H1 (cell line): ENCODE measurements around the gene LPP. TPM values are rescaled to one million over a fixed set of nuclear protein-coding genes. Genes with fewer than 3 reads are reported as not detected.

Experiments used
- CTCF ChIA-PET: fragments of 300-600 bp; sonication (Branson Sonifier 250); formaldehyde crosslinking; loops from one replicate; lab custom pipeline; 2021; ENCODE audit not compliant: partially characterized antibody; lab: Charles Lee
- POLR2A ChIA-PET: fragments of 300-600 bp; sonication (Branson Sonifier 250); formaldehyde crosslinking; loops from one replicate; lab custom pipeline; 2021; ENCODE audit warnings: inconsistent platforms; ENCODE audit not compliant: partially characterized antibody; lab: Charles Lee
- DNase-seq, 2 experiments: peaks; one replicate each; pipeline versions ENCODE4 v3.0.0 to v3.0.0-alpha.2; 2010 to 2022; ENCODE audit warnings: low spot score in 2 of 2, low read depth in 1 of 2, mixed read lengths in 1 of 2
- FAIRE-seq: peaks from 2 replicates; lab custom pipeline; 2011; peaks lifted over from hg19 to GRCh38; lab: Jason Lieb, UNC
- H2AFZ ChIP-seq: 2 replicates; pipeline ENCODE4 v1.8.1; 2012; ENCODE audit warnings: low read length, inconsistent platforms
- H2AK5ac ChIP-seq: 2 replicates; pipeline ENCODE4 v1.6.1; 2013; ENCODE audit warnings: low read depth, low read length
- H2BK120ac ChIP-seq: replicated peaks from 2 replicates; pipeline ENCODE3; 2013; ENCODE audit warnings: low read depth, low read length, inconsistent platforms
- H2BK12ac ChIP-seq: 2 replicates; pipeline ENCODE4 v1.6.1; 2013; ENCODE audit warnings: low read depth, low read length
- H2BK15ac ChIP-seq: 2 replicates; pipeline ENCODE4 v1.6.1; 2013; ENCODE audit warnings: low read length
- H2BK20ac ChIP-seq: 2 replicates; pipeline ENCODE4 v1.6.1; 2013; ENCODE audit warnings: low read length
- H2BK5ac ChIP-seq: 2 replicates; pipeline ENCODE4 v1.6.1; 2013; ENCODE audit warnings: low read depth, low read length
- H3K14ac ChIP-seq: 2 replicates; pipeline ENCODE4 v1.6.1; 2013; ENCODE audit warnings: inconsistent platforms; ENCODE audit not compliant: insufficient read length
- H3K18ac ChIP-seq: 2 replicates; pipeline ENCODE4 v1.6.1; 2013; ENCODE audit warnings: low read length; ENCODE audit errors: extremely low read depth
- H3K23ac ChIP-seq: 2 replicates; pipeline ENCODE4 v1.6.1; 2013; ENCODE audit warnings: inconsistent platforms; ENCODE audit not compliant: insufficient read length
- H3K23me2 ChIP-seq: 2 replicates; pipeline ENCODE4 v1.6.1; 2013; ENCODE audit warnings: low read depth, low read length
- H3K27ac ChIP-seq: 2 replicates; pipeline ENCODE4 v1.6.1; 2011; ENCODE audit warnings: low read depth, low read length, inconsistent platforms
- H3K27me3 ChIP-seq, 4 experiments: replicated peaks in 1 of 4; 1 replicate in 1 of 4; 2 replicates in 3 of 4; pipeline versions ENCODE4 v1.6.1 to v1.8.1; 2011 to 2013; ENCODE audit warnings: low read length in 3 of 4, mild to moderate bottlenecking in 3 of 4, inconsistent platforms in 2 of 4, mixed read lengths in 2 of 4, moderate library complexity in 1 of 4; ENCODE audit not compliant: control insufficient read depth in 3 of 4, insufficient read depth in 3 of 4; ENCODE audit errors: extremely low read depth in 1 of 4
- H3K36me3 ChIP-seq, 4 experiments: 2 replicates each; pipeline versions ENCODE4 v1.6.1 to v1.8.1; 2011 to 2013; ENCODE audit warnings: mild to moderate bottlenecking in 4 of 4, low read length in 3 of 4, moderate library complexity in 2 of 4, control low read depth in 1 of 4, inconsistent platforms in 1 of 4; ENCODE audit not compliant: insufficient read depth in 4 of 4, control insufficient read depth in 2 of 4
- H3K4ac ChIP-seq: replicated peaks from 2 replicates; pipeline ENCODE3; 2013; ENCODE audit warnings: low read length, low read depth, mixed read lengths, inconsistent platforms; ENCODE audit not compliant: insufficient read length
- H3K4me1 ChIP-seq, 4 experiments: replicated peaks in 1 of 4; 1 replicate in 1 of 4; 2 replicates in 3 of 4; pipeline versions ENCODE4 v1.6.1 to v1.8.1; 2011 to 2013; ENCODE audit warnings: low read length in 3 of 4, inconsistent platforms in 2 of 4, mixed read lengths in 1 of 4; ENCODE audit not compliant: insufficient read depth in 4 of 4, control insufficient read depth in 3 of 4
- H3K4me2 ChIP-seq, 2 experiments: 2 replicates each; pipeline versions ENCODE4 v1.6.1 to v1.8.1; 2011 to 2013; ENCODE audit warnings: low read depth in 2 of 2, low read length in 2 of 2, control low read depth in 1 of 2, inconsistent platforms in 1 of 2, mild to moderate bottlenecking in 1 of 2; ENCODE audit not compliant: insufficient read depth in 1 of 2
- H3K4me3 ChIP-seq, 4 experiments: fragments of 200-600, 300-600 bp in 1 of 4; sonication (generic), shearing (Covaris generic), sonication (Bioruptor Twin) in 1 of 4; 2 replicates each; pipeline versions ENCODE4 v1.5.1 to v1.8.1; 2011 to 2016; ENCODE audit warnings: low read length in 4 of 4, low read depth in 3 of 4, control low read depth in 2 of 4, inconsistent platforms in 2 of 4, mild to moderate bottlenecking in 2 of 4, mixed read lengths in 1 of 4, moderate library complexity in 1 of 4; ENCODE audit not compliant: insufficient read depth in 2 of 4; ENCODE audit errors: extremely low read depth in 1 of 4
- H3K56ac ChIP-seq: replicated peaks from 2 replicates; pipeline ENCODE3; 2013; ENCODE audit warnings: low read depth, mild to moderate bottlenecking, mixed read lengths, low read length, inconsistent platforms; ENCODE audit not compliant: insufficient read length
- H3K79me1 ChIP-seq: 2 replicates; pipeline ENCODE4 v1.6.1; 2013; ENCODE audit warnings: low read depth, low read length, control low read depth
- H3K79me2 ChIP-seq, 2 experiments: 2 replicates each; pipeline versions ENCODE4 v1.6.1 to v1.8.1; 2012 to 2013; ENCODE audit warnings: low read length in 2 of 2, mild to moderate bottlenecking in 2 of 2, inconsistent platforms in 1 of 2; ENCODE audit not compliant: insufficient read depth in 2 of 2, control insufficient read depth in 1 of 2
- H3K9ac ChIP-seq, 4 experiments: replicated peaks in 1 of 4; 1 replicate in 1 of 4; 2 replicates in 3 of 4; pipeline versions ENCODE4 v1.6.1 to v1.8.1; 2011 to 2013; ENCODE audit warnings: low read depth in 3 of 4, low read length in 3 of 4, control low read depth in 2 of 4, mild to moderate bottlenecking in 2 of 4, moderate library complexity in 2 of 4, inconsistent platforms in 1 of 4; ENCODE audit errors: extremely low read depth in 1 of 4
- H3K9me3 ChIP-seq, 2 experiments: 2 replicates each; pipeline versions ENCODE4 v1.6.1 to v1.8.1; 2012 to 2013; ENCODE audit warnings: mild to moderate bottlenecking in 2 of 2, moderate library complexity in 2 of 2, control low read depth in 1 of 2, inconsistent platforms in 1 of 2, low read depth in 1 of 2, low read length in 1 of 2, mixed read lengths in 1 of 2; ENCODE audit not compliant: insufficient read depth in 2 of 2
- H4K20me1 ChIP-seq, 2 experiments: replicated peaks in 1 of 2; 2 replicates each; pipeline versions ENCODE3 to v1.8.1; 2011 to 2013; ENCODE audit warnings: inconsistent platforms in 2 of 2, low read length in 2 of 2, mild to moderate bottlenecking in 1 of 2; ENCODE audit not compliant: insufficient read depth in 2 of 2, control insufficient read depth in 1 of 2
- H4K5ac ChIP-seq: 2 replicates; pipeline ENCODE4 v1.6.1; 2013; ENCODE audit warnings: low read length, low read depth, mixed read lengths, inconsistent platforms; ENCODE audit not compliant: insufficient read length
- H4K8ac ChIP-seq: 2 replicates; pipeline ENCODE4 v1.8.0; 2013; ENCODE audit warnings: mild to moderate bottlenecking, moderate library complexity, low read length, inconsistent platforms; ENCODE audit not compliant: insufficient read depth; ENCODE audit errors: extremely low read depth
- H4K91ac ChIP-seq: replicated peaks from 2 replicates; pipeline ENCODE3; 2013; ENCODE audit warnings: low read length, mixed read lengths, inconsistent platforms; ENCODE audit not compliant: insufficient read length
- ATF2 ChIP-seq: IDR thresholded peaks from 2 replicates; pipeline ENCODE4 v1.6.1; 2012; ENCODE audit warnings: low read length, inconsistent platforms
- ATF3 ChIP-seq: IDR thresholded peaks from 2 replicates; pipeline ENCODE4 v1.6.1; 2011; ENCODE audit warnings: low read depth, mild to moderate bottlenecking, low read length; ENCODE audit not compliant: insufficient read depth
- CBX8 ChIP-seq: fragments of 300-800, 300-1000 bp; sonication (generic); IDR thresholded peaks from 2 replicates; pipeline ENCODE4 v1.7.1; 2016; ENCODE audit warnings: low read depth, low read length, borderline replicate concordance
- CTBP2 ChIP-seq: IDR thresholded peaks from 2 replicates; pipeline ENCODE4 v1.7.0; 2011; ENCODE audit warnings: borderline replicate concordance, mild to moderate bottlenecking, moderate library complexity, mixed read lengths, low read length; ENCODE audit not compliant: insufficient read depth, insufficient read length
- GABPA ChIP-seq: IDR thresholded peaks from 2 replicates; pipeline ENCODE4 v1.6.1; 2011; ENCODE audit warnings: mild to moderate bottlenecking, low read length, moderate library complexity, borderline replicate concordance; ENCODE audit not compliant: insufficient read depth
- HDAC6 ChIP-seq: IDR thresholded peaks from one replicate; pipeline ENCODE4 v1.7.1; 2012; ENCODE audit warnings: low read depth, mild to moderate bottlenecking, inconsistent platforms, low read length, moderate library complexity
- KDM5A ChIP-seq: fragments of 200-600 bp; IDR thresholded peaks from 2 replicates; pipeline ENCODE4 v1.7.1; 2012; ENCODE audit warnings: mild to moderate bottlenecking, low read length, inconsistent platforms, mixed read lengths
- NRF1 ChIP-seq: IDR thresholded peaks from 2 replicates; pipeline ENCODE4 v1.6.1; 2011; ENCODE audit warnings: mild to moderate bottlenecking, low read depth, low read length, improper control_type of control experiment
- RFX5 ChIP-seq: IDR thresholded peaks from 2 replicates; pipeline ENCODE4 v1.6.1; 2011; ENCODE audit warnings: low read depth, low read length, improper control_type of control experiment, borderline replicate concordance
- SIX5 ChIP-seq: IDR thresholded peaks from 2 replicates; pipeline ENCODE4 v1.6.1; 2011; ENCODE audit warnings: mild to moderate bottlenecking, low read depth, low read length
- SP4 ChIP-seq: IDR thresholded peaks from 2 replicates; pipeline ENCODE4 v1.6.1; 2012; ENCODE audit warnings: low read length, inconsistent platforms
- TAF1 ChIP-seq: IDR thresholded peaks from 2 replicates; pipeline ENCODE4 v1.6.1; 2011; ENCODE audit warnings: mild to moderate bottlenecking, low read depth, low read length
- TAF7 ChIP-seq: optimal IDR thresholded peaks from 2 replicates; pipeline ENCODE3; 2011; ENCODE audit warnings: low read depth, mild to moderate bottlenecking, inconsistent platforms, low read length, moderate library complexity, borderline replicate concordance
- WGBS, 2 experiments: shearing (Covaris generic) in 1 of 2; methylation state at CpG; one replicate each; pipeline versions ENCODE4 v1.1.6 to v1.1.7; 2013 to 2015; ENCODE audit warnings: low lambda C conversion rate in 2 of 2, mixed read lengths in 2 of 2, inconsistent platforms in 1 of 2, low coverage in 1 of 2, missing lambda C conversion rate in 1 of 2; ENCODE audit not compliant: insufficient replicate concordance in 2 of 2, insufficient coverage in 1 of 2, insufficient read length in 1 of 2; ENCODE audit errors: extremely low coverage in 1 of 2, missing lambda C conversion rate in 1 of 2; 5-methylcytosine and 5-hydroxymethylcytosine counted together
- polyA plus RNA-seq, 7 experiments: library from polyadenylated mRNA; depleted of rRNA in 3 of 7; stranded (reverse) in 5 of 7; unstranded in 2 of 7; fragments of >200 nt in 5 of 7; fragments of 200-250 nt in 2 of 7; gene quantifications; 1 replicate in 5 of 7; 2 replicates in 1 of 7; 4 replicates in 1 of 7; pipeline versions ENCODE4 v1.2.1 to v1.2.3, GENCODE V29; 2011 to 2013; ENCODE audit warnings: missing spikeins in 2 of 7, mixed read lengths in 2 of 7
- total RNA-seq: library from RNA; stranded (reverse); fragmentation: NEBNext Ultra II Directional; extraction: Animal tissue kit (Norgen Biotek cat#: 25700); gene quantifications from 2 replicates; pipeline ENCODE4 v1.2.1, GENCODE V29; 2021

The LPP gene
- total and polyA plus RNA-seq, 2 of the 8 experiments (the other 6 are each of a cell fraction or from before 2014, with no cell fraction given) = 10.0 to 53.3 TPM

GRCh38 chr3:188559856-188560255 lies 405.9 kb downstream of the LPP start:
- Histone ChIP-seq H3K27ac (no peak overlapping the region), H3K79me1 (no peaks in the 10 kb centered on the region), H2BK12ac (no peak overlapping the region), H3K23ac (no peak overlapping the region), H3K36me3 (no peaks in the 10 kb centered on the region), H4K91ac (no peak overlapping the region), H3K56ac (no peak overlapping the region), H4K8ac (no peak overlapping the region), H2BK120ac (no peak overlapping the region), H4K20me1 (no peaks in the 10 kb centered on the region), H4K5ac (no peak overlapping the region), H2BK5ac (no peak overlapping the region), H3K23me2 (no peaks in the 10 kb centered on the region; the same call in 1 of the 2 replicates), H2AFZ (no peak overlapping the region), H3K18ac (no peak overlapping the region), H2BK15ac (no peak overlapping the region), H3K4me3 (no peak overlapping the region), H3K4me1 (no peaks in the 10 kb centered on the region), H3K4me2 (no peak overlapping the region), H2BK20ac (no peak overlapping the region), H3K27me3 (no peaks in the 10 kb centered on the region), H3K79me2 (no peaks in the 10 kb centered on the region), H3K14ac (no peak overlapping the region), H2AK5ac (no peak overlapping the region), H3K4ac (no peak overlapping the region), H3K9me3 (no peaks in the 10 kb centered on the region), H3K9ac (no peak overlapping the region)
- CTCF ChIA-PET = no interaction called here
- WGBS, 2 experiments = 92% methylated on average over 2 of the region's 2 CpGs; no CpG with 5 or more reads in 1 of the 2 experiments
- FAIRE-seq = no peak
- no peak for DNase-seq
- POLR2A ChIA-PET = no interaction called here
- TF ChIP-seq HDAC6 (no peak), TAF7 (no peak), SIX5 (no peak), TAF1 (no peak), RFX5 (no peak), GABPA (no peak), CBX8 (no peak), CTBP2 (no peak), KDM5A (no peak), SP4 (no peak), ATF2 (no peak), ATF3 (no peak), NRF1 (no peak)
